ENCODE data around the gene IQSEC1.

Gene IQSEC1

DNA sequence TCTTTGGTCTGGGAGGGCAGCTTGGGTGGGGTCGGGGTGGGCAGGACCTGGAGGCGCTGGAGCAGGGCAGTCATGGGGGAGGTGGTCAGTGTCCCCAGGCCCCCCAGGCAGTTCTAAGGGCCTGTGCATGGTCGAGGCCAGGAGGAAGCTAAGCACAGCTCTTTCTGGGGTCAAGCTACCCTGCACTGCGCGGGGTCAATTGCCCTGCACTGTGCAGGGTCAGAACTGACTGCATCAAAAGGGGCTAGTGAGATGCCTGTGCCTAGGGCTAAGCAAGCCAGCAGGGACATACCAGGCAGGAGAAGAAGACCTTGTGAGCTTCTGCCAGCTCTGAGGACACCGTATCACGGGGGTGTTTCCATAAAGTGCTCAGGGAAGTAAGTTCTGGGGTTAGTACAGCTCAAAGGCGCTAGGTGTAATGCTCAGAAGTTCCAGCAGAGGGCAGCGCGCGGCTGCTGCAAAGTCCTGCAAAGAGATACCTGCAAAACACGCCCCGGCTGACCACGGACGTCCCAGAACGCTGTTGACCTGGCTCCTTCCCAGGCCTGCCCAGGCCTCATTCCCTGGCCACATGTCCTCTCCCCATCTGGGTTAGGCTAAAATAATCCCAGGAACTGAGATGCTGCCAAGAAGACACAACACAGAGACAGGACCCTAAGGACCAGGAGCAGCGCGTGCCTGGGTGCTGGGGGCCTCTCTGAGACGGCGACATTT is 18.8 kb upstream of the IQSEC1 start:
- TF ChIP-seq, protein P1, sequence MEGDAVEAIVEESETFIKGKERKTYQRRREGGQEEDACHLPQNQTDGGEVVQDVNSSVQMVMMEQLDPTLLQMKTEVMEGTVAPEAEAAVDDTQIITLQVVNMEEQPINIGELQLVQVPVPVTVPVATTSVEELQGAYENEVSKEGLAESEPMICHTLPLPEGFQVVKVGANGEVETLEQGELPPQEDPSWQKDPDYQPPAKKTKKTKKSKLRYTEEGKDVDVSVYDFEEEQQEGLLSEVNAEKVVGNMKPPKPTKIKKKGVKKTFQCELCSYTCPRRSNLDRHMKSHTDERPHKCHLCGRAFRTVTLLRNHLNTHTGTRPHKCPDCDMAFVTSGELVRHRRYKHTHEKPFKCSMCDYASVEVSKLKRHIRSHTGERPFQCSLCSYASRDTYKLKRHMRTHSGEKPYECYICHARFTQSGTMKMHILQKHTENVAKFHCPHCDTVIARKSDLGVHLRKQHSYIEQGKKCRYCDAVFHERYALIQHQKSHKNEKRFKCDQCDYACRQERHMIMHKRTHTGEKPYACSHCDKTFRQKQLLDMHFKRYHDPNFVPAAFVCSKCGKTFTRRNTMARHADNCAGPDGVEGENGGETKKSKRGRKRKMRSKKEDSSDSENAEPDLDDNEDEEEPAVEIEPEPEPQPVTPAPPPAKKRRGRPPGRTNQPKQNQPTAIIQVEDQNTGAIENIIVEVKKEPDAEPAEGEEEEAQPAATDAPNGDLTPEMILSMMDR (conservative IDR thresholded peaks at IDR 0.05; ENCODE audit: low read length): peak; percentile 93
- peak; percentile 61 for DNase-seq (ENCODE audit: low read depth)
- no peak overlapping the region for H3K4me3 ChIP-seq (ENCODE audit: low read length)

DNA sequence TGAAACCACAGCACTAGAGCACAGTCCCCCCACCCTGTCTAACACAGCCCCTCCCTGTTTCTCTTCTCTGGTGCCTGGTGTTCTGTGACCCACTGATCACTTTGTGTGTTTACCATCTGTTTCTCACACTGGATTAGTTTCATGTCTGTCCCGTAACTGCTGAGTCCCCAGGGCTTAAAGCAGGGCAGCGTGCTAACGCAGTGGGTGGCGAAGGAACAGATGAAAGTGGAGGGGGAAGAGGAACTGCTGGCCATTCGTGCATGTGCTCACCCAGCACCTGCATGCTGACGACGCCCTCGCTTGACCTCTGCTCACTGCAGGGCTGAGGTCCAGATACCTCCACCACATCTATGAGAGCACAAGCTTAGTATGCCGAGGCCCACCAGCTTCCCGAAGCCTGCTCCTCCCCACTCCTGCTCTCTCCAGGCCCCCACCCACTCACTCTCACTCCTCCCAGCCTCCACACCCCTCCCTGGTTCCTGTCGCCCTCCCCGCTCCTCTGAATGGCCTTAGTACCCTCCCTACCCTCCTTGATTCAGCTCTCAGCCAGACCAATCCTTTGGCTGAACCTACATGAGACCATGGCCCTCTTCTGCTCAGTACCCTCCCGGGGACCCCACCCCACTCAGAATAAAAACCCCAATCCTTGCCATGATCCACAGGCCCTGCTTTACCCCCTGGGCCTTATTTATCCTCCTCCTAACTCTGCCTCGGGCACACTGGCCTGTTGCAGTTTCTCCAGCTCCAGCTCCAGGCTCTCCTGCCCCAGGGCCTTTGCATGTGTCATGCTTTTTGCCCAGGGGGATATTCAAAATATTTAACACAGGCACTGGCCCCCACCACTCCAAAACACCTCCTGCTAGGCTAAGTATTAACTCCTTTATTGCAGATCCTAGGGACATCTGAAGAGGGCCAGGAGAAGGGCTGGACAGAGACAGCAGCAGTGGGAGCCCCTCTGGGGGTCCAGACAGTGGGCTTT is 15.1 kb upstream of the IQSEC1 start:
- no peak for DNase-seq (ENCODE audit: low read depth)
- TF ChIP-seq, protein P1 (conservative IDR thresholded peaks at IDR 0.05; ENCODE audit: low read length): no peak
- no peak overlapping the region for H3K4me3 ChIP-seq (ENCODE audit: low read length)

DNA sequence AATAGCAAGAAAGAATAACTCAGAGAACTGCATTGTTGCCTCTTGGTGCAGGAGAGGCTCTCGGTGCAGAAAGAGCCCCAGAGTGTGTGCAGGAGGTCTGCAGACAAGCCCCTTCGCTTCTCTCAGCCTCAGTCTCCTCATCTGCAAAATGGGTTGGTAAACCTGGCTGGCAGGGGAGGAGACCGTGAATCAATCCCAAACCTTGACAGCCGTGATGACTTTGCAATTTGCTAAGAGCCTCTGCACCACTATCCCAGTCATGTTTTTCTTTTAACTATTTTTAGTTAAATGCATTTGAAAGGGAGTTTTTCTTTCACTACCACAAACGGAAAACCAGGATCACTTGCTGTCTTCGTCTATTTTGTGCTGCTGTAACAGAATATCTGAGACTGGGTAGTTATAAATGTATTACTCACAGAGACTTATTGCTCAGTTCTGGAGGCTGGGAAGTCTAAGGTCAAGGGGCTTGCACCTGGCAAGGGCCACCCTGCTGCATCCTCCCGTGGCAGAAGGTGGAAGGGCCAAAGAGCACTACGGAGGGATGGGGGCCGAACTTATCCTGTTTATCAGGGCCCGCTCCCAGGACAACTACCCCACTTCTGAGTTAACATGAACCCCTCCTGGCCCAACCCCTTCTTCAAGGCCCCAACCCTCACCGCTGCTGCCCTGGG is 14.2 kb upstream of the IQSEC1 start:
- no peak overlapping the region for H3K4me3 ChIP-seq (ENCODE audit: low read length)
- TF ChIP-seq, protein P1 (conservative IDR thresholded peaks at IDR 0.05; ENCODE audit: low read length): no peak
- no peak for DNase-seq (ENCODE audit: low read depth)

DNA sequence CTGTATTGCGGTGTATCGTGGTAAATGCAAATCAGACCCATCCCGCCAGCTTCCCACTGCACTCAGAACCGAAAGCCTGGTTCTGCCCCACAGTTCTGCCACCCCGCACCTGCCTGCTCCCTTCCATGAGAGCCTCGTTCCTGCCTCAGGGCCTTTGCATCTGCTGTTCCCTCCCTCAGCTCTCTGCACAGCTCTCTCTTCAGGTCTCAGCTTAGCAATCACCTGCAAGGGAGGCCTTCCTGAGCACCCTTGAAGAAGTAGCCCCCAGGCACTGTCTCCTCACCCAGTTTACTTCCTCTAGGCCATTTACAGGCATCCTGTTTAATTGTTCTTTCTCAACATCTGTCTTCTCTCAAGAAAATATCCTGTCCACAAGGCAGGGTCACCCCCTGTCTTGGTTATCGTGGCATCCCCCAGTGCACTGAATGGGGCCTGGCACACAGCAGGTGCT is 13.3 kb upstream of the IQSEC1 start:
- TF ChIP-seq, protein P1 (conservative IDR thresholded peaks at IDR 0.05; ENCODE audit: low read length): no peak
- DNase-seq (ENCODE audit: low read depth): no peak

DNA sequence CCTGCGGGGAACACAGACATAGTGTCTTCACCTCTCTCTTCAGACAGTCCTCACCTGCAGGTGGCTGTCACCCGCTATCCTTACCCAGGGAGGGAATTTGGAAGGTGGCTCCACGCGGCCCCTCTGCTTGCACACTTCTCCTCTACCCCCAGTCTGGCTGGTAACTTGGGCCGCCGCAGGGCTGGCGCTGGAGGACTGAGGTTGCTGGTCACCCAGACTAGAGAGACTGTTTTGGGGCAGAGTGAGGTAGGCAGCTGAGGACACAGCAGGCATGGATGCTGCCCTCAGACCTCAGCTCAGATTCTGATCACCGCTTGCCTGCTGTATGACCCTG is 12.6 kb upstream of the IQSEC1 start:
- no peak overlapping the region for H3K4me3 ChIP-seq (ENCODE audit: low read length)
- TF ChIP-seq, protein P1 (conservative IDR thresholded peaks at IDR 0.05; ENCODE audit: low read length): no peak
- no peak for DNase-seq (ENCODE audit: low read depth)

More for the DNA sequence above, 13.3 kb upstream of the IQSEC1 start:
- no peak overlapping the region for H3K4me3 ChIP-seq (ENCODE audit: low read length)

DNA sequence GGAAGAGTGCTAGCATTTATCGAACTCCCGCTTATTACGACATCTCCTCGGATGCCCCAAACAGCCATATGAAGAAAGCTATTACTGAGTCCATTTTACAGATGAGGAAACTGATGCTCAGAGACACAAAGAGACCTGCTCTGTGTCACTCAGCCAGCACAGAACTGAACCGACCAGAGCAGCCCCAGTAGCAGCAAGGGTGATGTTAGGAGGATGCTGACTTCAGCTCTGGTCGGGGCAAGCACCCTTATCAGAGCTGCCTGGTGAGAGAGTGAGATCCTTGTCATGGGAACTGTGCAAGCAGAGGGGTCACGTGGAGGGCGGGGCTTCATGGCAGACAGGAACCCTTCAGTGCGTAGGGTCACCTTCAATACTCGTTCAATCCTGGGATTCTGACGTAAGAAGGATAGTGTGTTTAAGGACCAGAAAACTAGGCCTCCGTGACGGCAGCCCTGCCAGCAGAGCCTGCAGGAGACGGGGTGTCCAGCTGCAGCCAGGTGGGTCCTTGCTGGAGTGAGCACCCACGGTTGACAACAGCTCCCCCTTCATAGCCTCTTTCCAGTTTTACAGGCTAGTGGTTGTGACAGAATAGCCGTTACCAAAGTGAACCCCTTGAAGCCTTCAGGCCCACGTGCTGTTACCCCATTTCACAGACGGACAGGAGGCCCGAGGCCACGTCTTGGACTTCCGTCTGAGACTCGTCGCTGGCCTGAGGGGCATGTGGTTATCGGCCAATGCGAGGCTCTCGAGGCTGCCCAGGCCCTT is 12.0 kb upstream of the IQSEC1 start:
- no peak overlapping the region for H3K4me3 ChIP-seq (ENCODE audit: low read length)
- TF ChIP-seq, protein P1 (conservative IDR thresholded peaks at IDR 0.05; ENCODE audit: low read length): no peak
- no peak for DNase-seq (ENCODE audit: low read depth)

Data from AG10803 (cell line).